ENCODE results near the gene DNPEP.

DNA sequence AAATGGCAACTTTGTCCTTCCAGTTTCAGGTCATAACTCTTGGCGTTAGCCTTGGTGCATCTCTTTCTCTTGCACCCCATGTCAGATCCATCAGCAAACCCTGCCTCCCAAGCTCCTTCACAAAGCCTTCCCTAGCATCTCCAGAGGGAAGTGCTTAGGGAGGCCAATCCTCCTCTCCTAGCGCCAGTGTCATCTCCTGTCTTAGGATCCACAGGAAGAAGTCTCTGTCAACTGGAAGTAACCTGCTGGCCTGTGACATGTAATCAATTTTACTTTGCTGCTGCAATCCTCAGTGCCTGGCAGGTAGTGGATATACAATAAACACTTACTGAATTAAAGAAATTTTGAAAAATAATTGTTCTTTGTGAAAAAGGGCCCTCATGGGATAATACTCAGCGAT lies 7.9 kb upstream of the DNPEP start:
- TF ChIP-seq, protein P1, sequence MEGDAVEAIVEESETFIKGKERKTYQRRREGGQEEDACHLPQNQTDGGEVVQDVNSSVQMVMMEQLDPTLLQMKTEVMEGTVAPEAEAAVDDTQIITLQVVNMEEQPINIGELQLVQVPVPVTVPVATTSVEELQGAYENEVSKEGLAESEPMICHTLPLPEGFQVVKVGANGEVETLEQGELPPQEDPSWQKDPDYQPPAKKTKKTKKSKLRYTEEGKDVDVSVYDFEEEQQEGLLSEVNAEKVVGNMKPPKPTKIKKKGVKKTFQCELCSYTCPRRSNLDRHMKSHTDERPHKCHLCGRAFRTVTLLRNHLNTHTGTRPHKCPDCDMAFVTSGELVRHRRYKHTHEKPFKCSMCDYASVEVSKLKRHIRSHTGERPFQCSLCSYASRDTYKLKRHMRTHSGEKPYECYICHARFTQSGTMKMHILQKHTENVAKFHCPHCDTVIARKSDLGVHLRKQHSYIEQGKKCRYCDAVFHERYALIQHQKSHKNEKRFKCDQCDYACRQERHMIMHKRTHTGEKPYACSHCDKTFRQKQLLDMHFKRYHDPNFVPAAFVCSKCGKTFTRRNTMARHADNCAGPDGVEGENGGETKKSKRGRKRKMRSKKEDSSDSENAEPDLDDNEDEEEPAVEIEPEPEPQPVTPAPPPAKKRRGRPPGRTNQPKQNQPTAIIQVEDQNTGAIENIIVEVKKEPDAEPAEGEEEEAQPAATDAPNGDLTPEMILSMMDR (IDR thresholded peaks at IDR 0.05) = no peak
- TF ChIP-seq EP300 (IDR thresholded peaks at IDR 0.05) = no peak
